GM19240 (cell line): ENCODE measurements around the gene SELENOO.

ENCODE experiments used
- DNase-seq: peaks from one replicate; pipeline ENCODE4 v3.0.0; 2011; ENCODE audit warnings: low spot score; ENCODE audit not compliant: insufficient read length

The SELENOO gene

DNA sequence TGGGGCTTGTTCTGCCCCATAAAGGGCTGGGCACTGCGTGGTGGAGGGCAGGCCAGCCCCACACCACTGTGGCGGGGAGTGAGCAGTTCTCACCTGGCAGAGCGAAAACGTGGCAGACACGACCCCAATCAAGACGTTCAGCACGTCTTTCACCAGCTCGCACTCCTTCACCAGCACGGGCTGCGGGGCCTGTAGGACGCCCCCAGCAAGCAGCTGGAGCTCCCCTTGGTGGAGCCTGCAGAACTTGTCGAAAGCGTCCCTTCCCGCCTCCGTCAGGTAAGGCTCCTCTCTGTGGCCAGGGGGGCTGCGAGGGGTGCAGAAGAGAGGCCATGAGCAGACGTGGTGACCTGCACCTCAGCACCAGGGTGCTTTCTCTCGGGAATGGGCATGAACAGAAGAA, 32.4 kb downstream of the SELENOO start:
- DNase-seq: no peak

DNA sequence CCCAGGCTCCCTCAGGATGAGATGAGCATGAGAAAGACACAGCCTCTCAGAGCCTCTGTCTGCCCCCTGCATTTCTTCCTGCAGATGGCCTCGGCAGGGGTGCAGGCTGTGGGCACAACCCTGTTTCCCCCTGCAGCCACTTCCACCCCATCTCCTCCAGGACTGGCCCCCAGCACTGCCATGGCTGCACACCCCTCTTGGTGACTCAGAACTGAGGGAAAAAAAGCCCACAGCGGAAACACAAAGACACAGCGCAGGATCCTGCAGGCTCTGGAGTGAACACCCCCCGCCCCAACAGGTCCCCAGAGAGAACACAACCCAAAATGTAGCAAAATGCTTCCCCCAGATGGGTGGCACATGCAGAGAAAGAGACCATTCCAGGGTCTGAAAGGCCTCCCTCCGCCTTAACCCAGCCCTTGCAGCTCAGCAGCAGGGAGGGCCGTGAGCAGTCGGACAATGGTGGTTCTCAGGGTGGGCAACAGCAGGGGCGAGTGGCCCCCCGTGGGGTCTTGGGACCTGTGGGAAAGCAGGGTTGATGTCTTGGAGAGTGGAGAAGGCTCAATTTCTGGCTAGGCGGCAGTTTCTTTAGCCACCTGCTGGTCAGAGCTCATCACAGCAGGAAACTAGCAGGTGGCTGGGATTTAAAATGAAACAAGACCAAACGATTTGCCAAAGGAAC, 36.1 kb downstream of the SELENOO start:
- DNase-seq: no peak

DNA sequence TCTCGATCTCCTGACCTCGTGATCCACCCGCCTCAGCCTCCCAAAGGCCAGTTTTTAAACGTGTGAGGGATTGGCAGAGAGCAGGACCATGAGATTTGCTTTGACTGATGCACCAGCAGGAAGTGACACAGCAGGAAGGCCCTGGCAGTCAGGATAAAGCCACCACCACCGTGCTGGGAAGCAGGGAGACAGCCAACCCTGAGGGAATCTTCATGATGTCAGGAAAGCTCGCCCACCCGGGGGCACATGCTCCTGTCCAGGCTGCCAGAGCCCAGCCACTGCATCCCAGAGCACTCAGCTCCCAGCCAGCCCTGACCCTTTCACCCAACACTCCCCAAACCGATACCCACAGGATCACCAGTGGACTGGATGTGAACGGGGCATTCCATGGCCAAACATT, 37.9 kb downstream of the SELENOO start:
- DNase-seq: no peak

DNA sequence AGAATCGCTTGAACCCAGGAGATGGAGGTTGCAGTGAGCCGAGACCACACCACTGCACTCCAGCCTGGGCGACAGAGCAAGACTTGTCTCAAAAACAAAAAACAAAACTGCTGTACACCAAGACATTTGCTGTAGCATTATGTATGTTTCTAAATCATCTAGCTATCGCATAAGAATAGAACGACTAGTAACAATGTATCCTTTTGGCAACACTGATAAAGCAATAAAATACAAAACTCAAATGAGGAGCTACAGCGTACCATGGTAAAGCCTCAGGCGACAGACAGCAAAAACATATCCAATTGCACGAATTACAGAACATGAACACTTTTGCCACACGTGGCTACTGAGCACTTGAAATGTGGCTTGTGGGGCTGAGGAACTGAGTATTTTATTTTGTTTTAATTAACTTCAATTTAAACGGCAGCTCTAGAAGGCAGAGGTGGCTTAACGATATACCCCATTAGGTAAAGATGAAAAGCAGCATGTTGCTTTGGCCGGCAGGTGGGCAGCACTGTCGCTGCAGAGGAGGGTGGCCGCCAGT, 41.7 kb downstream of the SELENOO start:
- DNase-seq: no peak

DNA sequence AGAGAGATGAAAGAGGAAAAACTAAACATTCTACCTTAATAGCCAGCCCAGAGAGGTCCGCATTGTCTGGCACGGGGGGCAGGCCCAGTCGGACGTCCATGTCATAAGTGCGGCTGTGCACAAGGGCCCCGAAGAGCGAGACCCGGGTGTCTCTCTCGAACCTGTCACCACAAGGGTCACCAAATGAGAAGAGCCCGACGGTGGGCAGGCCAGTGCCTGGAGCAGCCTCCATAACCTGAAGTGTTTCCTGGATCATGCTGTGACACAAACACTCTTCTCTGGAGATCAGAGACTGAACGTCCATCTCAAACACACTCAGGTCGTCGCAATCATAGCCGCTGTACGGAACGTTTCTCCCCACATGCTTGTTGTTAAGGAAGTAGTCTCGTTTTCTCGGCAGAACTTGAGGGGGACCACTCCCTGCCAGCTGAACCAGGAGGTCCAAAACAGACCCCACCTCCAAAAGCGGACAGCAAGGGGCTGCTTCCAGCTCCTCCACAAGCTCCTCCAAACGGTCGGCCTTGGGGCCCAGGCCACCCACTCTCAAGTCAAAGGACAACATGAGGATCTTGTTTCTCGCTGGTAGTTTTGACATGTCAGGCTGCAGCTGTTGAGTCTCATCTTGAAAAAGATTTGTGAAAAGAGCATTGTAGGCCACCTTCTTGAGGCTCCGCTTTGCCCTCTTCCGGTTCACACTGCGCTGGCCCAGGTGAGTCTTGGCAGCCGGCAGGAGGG, 43.0 kb downstream of the SELENOO start:
- no peak for DNase-seq

DNA sequence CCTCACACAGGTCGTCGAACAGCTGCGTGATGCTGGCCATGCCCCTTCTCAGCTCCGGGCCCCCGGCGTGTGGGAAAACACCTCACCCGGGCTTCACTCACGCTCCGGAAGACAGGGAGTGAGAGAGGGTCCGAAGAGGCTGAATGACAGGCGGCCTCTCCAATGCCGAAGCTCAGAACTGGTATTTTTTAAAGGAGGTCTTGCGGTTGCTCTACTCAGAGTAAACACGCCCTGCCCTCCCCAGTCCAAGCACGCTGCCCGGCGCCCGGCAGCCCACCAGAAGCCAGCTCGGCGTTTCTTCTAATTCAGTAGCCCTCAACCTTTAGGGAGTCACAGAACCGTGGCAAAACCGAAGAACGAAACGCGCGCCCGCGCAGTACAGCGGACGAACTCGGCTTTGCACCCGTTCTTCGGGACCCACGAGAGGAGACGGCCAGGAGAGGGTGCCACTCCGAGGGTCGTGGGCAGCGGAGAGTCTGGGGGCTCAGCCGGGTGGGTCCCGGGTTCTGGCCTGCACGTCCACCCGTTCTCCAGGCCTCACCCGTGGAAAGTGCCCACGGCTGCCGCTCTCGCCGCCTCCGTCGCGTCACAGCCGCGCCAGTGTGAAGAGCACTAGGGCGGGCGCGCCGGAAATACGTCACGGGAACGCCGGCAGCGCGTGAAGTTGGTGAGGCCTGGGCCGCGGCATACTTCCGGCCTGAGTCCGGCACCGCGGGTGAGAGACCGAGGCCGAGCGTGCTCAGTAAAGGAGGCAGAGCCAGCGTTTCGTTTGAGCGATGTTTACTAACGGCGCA, 43.8 kb downstream of the SELENOO start, which contains the start of gene TUBGCP6:
TSS of gene TUBGCP6 (minus strand) at position 604 of the 794 bp plus-strand sequence. CDS start at position 40, 564 bp downstream.
- DNase-seq: peak; percentile 91

DNA sequence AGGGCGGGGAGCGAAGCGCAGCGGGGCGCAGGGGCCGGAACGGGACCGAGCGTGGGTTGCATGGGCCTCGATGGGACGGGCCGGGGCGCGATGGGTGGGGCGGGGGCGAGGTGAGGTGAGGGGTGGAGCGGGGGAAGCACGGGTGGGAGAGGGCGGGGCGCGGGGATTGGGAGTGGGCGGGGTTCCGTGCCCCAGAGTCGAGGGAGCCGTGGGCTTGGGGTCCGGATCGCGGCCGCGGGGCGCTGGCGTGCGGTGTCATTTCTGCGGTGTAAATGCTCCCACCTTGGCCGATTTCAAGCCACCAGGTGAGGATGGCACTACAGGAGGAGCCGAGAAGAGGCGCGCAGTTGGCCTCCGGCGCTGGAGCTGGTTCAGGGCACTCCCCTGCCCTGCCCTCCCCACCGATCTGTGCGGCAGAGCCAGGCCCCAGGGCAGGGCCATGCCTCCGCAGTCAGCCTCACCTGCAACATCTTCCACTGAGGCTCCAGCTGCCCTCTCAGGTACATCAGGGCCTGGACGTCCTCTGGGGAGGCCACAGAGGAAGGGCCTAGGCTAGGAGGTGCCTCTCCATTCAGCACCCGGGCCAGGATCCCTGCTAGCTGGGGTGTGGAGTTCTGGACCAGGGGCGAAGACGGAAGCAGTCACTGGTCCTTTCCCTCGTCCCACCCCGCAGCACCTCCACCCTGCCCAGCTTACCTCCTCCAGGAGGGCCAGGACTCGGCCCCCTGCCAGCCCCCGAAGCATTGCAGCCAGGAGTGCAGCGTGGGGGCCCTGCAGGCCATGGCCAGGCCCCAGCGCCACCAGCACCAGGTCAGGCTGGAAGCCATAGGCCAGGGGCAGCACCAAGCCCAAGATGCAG, 44.6 kb downstream of the SELENOO start:
- no peak for DNase-seq

DNA sequence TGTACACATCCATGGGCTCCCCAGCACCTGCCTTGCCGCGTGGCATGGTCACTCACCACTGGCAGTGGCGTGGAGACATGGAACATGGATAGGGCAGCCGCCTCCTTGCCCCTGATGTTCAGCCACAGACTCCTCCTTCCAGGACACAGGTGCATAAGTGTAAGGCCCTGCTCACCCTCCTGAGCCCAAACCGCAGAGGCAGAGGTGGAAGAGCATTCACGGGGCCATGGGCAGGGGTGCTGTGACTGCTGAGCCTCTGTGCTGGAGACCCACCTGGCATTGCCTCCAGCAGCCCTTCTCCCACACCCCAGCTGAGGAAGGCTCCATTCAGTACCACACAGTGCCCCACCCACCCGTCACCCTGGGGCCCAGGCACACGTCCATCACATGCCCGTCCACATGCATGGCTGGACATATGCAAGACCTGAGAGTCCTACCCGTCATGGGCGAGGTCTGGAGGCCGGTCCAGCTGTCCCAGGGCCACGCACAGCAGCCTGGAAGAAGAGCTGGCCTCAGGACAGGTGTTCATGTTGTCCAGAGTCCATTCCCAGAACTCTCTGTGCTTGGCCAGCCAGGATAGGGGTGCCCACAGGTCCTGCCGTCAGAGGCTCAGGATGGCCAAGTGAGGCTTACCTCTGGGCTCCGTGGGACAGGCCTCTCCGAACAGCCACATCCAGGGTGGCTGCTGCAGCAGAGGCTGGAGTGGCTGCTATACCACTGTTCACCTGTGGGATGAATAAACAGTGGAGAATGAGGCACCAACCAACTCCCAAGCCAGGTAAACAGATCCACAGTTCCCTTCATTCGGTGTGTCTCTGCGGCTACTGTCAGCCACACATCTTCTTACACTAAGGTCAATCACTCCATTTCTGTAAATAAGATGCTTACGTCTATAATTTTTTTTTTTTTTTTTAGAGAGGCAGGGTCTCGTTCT, 45.7 kb downstream of the SELENOO start:
- no peak for DNase-seq

DNA sequence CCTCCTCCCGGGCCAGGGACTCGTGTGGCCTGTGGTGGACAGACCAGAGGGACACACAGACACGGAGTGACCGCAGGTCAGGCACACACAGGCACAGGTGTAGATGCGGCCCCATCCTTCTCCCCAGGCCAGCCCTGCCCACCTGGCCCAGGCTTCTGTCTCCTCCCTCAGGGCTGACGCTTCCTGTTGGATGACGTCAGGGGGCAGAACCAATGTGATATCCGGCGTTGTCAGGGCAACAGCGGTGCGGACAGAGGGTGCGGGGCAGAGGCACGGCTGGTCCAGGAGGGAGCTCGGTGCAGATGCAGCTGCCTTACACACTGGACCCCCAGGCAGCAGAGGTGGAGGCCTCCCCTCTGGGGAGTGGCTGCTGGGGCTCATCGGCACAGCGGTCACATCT, 46.9 kb downstream of the SELENOO start:
- no peak for DNase-seq

DNA sequence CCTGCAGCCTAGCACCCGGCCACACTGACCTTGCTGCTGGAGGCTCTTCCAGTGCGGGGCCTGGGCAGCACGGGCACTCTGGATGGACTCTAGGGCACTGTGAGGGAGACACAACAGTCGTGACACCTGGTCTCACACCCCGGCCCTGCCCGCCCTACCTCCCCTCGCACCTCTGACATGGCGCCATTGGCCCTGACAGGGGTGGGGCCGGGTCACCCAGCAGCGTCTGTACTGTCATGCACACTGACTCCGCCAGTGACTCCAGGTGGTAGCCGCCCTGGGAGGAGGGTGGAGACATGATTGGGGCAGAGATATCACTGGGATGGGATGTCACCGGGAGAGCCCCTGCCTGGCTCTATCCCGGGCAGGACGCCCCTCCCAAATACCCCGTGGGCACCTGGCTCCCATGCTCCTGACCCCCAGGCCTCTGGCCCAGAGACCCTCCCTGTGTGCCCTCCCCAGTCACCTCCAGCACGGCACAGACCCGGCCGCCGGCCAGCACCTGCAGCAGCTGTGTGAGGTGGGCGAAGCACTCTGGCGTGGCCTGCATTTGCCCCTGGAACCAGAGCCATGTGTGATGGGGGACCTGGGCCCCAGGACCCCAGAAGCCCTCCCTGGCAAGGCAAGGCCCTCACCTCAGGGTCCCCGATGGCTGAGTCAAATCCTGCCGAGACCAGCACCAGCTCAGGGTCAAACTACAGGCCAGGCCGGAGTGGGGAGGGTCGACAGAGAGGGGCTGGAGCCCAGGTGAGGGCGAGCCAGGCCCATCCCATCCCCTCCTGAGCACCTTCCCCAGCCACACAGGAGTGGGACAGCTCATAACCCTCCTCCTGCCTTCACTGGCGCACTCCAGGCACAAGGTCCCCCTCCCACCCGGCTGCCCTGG, 47.6 kb downstream of the SELENOO start:
- no peak for DNase-seq

DNA sequence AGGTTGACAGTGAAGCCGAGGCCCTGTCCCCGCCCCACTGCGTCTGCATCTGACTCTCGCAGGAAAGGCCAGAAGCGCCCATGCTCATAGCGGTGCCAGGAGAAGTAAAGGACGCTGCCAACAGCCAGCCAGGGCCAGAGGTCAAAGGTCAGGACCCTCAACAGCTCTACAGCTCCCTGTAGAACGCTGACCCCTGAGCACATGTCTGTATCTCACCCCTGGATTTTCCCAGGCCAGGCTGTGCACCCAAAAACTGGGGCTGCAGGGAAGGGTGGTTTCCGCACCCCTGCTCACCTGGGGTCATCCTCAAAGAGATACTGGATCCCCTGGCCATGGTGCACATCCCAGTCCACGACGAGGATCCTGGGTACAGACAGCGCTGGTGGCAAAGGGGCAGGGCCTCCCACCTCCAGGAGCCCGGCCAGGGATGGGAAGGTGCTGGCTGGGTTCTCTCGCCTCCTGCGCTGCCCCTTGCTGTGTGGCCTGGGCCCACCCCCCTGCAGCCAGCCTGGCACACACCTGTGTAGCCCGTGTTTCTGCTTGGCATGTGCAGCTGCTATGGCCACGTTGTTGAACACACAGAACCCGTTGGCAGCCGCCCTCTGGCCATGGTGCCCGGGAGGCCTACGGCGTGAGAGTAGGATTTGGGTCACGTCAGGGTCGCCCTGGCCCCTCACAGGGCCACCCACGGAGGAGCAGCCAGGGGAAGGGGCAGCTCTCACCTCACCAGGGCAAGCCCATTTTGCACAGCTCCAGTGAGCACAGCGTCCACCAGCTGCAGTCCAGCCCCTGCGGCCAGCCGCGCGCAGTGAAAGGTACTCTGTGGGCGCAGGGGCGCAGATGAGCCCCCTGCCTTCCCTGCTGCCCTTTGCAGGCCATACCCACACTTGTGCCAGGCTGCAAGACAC, 48.8 kb downstream of the SELENOO start:
- no peak for DNase-seq

DNA sequence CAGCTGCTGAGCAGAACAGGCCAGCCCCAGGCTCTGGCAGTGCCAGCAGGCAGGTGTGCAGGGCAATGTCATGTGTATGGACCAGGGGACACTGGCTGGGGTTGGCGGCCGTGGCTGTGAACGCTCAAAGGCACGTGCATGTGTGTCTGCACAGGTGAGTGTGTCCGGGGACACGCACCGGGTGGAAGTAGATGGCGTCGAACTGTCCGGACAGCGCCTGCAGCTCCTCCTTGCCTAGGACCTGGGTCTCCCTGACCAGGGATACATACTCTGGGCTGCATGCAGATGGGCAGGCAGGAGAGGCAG, 49.4 kb downstream of the SELENOO start:
- DNase-seq: no peak

DNA sequence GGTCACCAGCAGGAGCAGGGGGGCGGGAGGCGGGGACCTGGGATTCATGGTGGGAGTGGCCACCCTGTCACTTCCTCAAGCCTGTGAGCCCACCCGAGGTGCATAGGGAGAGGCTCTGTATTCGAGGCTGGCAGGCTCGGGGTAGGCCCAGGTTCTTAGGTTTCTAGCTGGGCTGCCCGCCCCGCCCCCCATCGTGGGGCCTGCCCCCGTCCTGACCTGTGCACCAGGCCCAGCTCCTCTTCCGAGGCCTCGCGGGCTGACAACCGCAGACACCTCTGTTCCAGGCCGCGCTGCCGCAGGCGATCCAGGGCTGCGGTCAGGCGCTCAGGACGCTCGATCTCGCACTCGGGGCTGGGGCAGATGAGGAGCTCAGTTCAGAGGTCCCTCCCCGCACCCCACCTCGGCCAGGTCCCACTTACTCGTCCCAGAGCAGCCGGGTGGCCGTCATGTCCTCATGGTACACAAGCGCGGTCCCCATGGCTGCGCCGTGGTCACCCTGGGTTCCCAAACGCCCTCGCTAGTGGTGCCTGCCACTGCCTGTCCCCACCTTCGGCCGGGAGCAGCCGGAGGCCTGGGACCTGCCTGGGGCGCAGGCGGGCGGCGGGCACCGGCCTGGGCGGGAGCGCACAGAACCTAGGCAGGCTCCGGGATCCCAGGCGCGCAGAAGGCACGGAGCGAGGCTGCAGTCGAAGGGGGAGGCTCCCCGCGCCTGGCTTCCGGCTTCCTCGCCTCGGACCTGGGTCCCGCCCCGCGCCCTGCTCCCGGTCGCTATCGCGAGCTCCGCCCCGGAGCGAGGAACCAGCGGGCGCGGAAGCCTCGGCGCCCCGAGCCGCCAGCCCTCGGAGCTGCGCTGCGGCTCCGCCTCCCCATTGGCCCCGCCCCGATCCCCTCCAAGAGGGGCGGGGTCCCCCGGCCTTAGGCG, 50.0 kb downstream of the SELENOO start, which contains the start of gene HDAC10:
TSS of gene HDAC10 (minus strand) at position 711 of the 922 bp plus-strand sequence. CDS start at position 478, 233 bp downstream.
- DNase-seq: peak; percentile 81

DNA sequence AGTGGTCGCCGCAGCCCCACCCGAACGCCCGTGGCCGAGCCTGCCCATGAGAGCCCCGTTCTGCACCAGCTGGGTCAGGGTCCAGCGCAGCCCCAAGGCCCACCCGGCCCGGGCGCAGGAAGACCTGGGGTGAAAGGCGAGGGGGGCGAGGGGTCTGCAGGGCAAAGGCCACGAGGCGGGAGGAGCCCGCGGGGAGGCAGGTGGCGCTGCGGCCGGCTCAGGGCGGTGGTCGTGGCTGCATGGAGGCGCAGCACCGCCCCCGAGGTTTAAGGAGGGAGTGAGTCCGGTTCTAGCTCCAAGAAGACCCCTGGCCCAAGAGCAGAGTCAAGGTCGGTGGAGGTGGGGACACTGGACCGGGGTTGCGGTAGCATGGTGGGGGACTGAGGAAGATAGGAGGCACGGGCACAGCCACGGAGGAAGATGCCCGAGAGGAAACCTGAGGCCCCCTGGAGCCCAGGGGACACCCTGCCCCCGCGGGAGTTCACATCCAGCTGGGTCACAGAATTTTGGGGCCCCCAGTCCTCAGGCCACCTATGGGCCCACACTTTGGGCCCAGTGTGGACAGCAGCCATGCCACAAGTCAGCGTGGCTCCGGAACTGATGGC, 50.8 kb downstream of the SELENOO start:
- no peak for DNase-seq

DNA sequence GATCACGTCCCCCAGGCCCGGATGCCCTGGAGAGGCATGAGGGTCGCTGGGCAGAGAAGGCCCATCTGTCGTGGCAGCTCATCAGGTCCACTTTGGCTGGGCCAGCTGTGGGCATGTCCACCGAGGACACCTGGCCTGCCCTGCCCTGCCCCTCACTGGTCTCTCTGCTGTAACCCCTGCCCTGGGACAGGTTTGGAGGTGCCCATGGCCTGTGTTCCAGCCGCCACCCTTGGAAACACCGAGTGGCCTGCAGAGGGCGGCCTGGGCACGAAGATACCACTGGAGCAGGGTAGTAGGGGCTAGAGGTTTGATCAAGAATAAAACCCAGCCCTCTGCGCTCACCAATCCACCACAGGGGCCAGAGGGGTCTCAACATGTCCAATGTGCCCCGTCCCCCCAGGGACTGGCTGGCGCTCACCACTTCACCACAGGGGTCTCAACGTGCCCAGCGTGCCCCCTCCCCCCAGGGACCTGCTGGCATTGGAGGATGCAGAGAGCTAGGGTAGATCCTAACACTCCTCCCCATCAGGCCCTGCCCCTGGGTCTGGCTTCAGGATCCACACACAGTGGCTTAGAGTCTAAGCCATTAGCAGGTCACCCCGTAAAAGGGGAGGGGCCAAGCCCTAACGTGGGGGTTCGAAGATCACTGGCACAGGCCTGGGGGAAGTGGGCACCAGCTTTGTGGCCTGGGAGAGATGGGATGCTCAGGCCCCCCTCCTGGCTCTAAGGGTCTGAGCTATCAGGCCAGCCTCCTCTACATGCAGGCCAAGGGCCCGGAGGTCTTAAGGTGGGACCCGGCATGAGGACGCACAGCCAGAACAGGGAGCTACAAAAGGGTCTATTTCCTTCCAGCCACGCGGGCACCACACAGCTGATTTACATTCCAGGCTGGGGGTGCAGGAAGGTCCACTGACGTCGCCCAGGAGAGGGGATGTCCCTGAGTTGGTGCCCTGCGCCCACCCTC, 51.6 kb downstream of the SELENOO start:
- DNase-seq: no peak
